ENCODE data around the gene ASGR2.
A peak's percentile ranks its signal among the peaks of the same experiment; 100 is the strongest.
"Not testable (repeated sequence)": the region's sequence is repeated elsewhere in the genome, so short reads cannot be mapped to it uniquely, and the experiment has no call there.

Gene ASGR2

GRCh38 chr17:7114241-7114874 lies at the start of gene ASGR2:
Gene ASGR2 (minus strand): TSS chr17:7114822. CDS start chr17:7114240, 582 bp downstream.
- no peak for DNase-seq (ENCODE audit: low read depth in 2 of 3, low spot score in 1 of 3)

- not testable (repeated sequence) for DNase-seq (ENCODE audit: low read depth in 2 of 3, low spot score in 1 of 3)
Observed at GRCh38 chr17:7159571-7159970, 44.9 kb upstream of the ASGR2 start.

- not testable (repeated sequence) for DNase-seq (ENCODE audit: low read depth in 2 of 3, low spot score in 1 of 3)
Observed at GRCh38 chr17:7158424-7158823, 43.8 kb upstream of the ASGR2 start.

GRCh38 chr17:7156342-7156940 lies 41.8 kb upstream of the ASGR2 start:
- DNase-seq (ENCODE audit: low read depth in 2 of 3, low spot score in 1 of 3) = no peak

GRCh38 chr17:7147772-7148171 lies 33.1 kb upstream of the ASGR2 start:
- no peak for DNase-seq (ENCODE audit: low read depth in 2 of 3, low spot score in 1 of 3)

- no peak for DNase-seq (ENCODE audit: low read depth in 2 of 3, low spot score in 1 of 3)
Observed at GRCh38 chr17:7146115-7146514, 31.5 kb upstream of the ASGR2 start.

- no peak for DNase-seq (ENCODE audit: low read depth in 2 of 3, low spot score in 1 of 3)
Observed at GRCh38 chr17:7144213-7144612, 29.6 kb upstream of the ASGR2 start.

GRCh38 chr17:7141824-7142223 lies 27.2 kb upstream of the ASGR2 start:
- DNase-seq (ENCODE audit: low read depth in 2 of 3, low spot score in 1 of 3) = no peak

GRCh38 chr17:7139400-7139799 lies 24.8 kb upstream of the ASGR2 start:
- DNase-seq (ENCODE audit: low read depth in 2 of 3, low spot score in 1 of 3) = no peak

GRCh38 chr17:7138800-7139381 lies 24.3 kb upstream of the ASGR2 start:
- DNase-seq (ENCODE audit: low read depth in 2 of 3, low spot score in 1 of 3) = no peak

GRCh38 chr17:7137171-7137943 lies 22.7 kb upstream of the ASGR2 start:
- DNase-seq (ENCODE audit: low read depth in 2 of 3, low spot score in 1 of 3) = no peak

- peak; percentile 53 to 72 (median 68) for DNase-seq (ENCODE audit: low read depth in 2 of 3, low spot score in 1 of 3)
Observed at GRCh38 chr17:7136266-7136877, 21.8 kb upstream of the ASGR2 start.

GRCh38 chr17:7133916-7134315 lies 19.3 kb upstream of the ASGR2 start:
- DNase-seq (ENCODE audit: low read depth in 2 of 3, low spot score in 1 of 3) = no peak

- peak; percentile 12 to 25 (median 12) for DNase-seq (ENCODE audit: low read depth in 2 of 3, low spot score in 1 of 3)
Observed at GRCh38 chr17:7133424-7133823, 18.8 kb upstream of the ASGR2 start.

- peak; percentile 20 to 50 (median 21) for DNase-seq (ENCODE audit: low read depth in 2 of 3, low spot score in 1 of 3)
Observed at GRCh38 chr17:7132511-7133094, 18.0 kb upstream of the ASGR2 start.

GRCh38 chr17:7131423-7131791 lies 16.8 kb upstream of the ASGR2 start:
- no peak for DNase-seq (ENCODE audit: low read depth in 2 of 3, low spot score in 1 of 3)

GRCh38 chr17:7130621-7131422 lies 16.2 kb upstream of the ASGR2 start:
- no peak for DNase-seq (ENCODE audit: low read depth in 2 of 3, low spot score in 1 of 3)

- no peak for DNase-seq (ENCODE audit: low read depth in 2 of 3, low spot score in 1 of 3)
Observed at GRCh38 chr17:7129311-7129710, 14.7 kb upstream of the ASGR2 start.

- no peak for DNase-seq (ENCODE audit: low read depth in 2 of 3, low spot score in 1 of 3)
Observed at GRCh38 chr17:7128160-7128559, 13.5 kb upstream of the ASGR2 start.

- DNase-seq (ENCODE audit: low read depth in 2 of 3, low spot score in 1 of 3) = not testable (repeated sequence)
Observed at GRCh38 chr17:7127501-7127900, 12.9 kb upstream of the ASGR2 start.

Data from stimulated activated CD4-positive, alpha-beta T cell treated with anti-CD3 and anti-CD28 coated beads, Interleukin-12 subunit alpha, Interleukin-12 subunit beta, amount 100 ng/mL, for 48 hours (primary cell).